Inflammatory macrophage (primary cell): ENCODE measurements around the gene GAR1.
A peak's percentile ranks its signal among the peaks of the same experiment; 100 is the strongest.
"Not testable (repeated sequence)": the region's sequence is repeated elsewhere in the genome, so short reads cannot be mapped to it uniquely, and the experiment has no call there.

Source experiments
- DNase-seq, 2 donors: peaks; one replicate each; pipeline ENCODE4 v3.0.0-alpha.2; 2020 to 2022
- total RNA-seq, 18 experiments: gene quantifications; one replicate each; lab custom pipeline; 2026; ENCODE audit warnings: mixed read lengths in 6 of 18, inconsistent platforms in 2 of 18; lab: John Stamatoyannopoulos, UW

Gene GAR1
- 1.2 to 4.8 (median 3.5) reads per million in 18 experiments for total RNA-seq

- peak; percentile 93 to 96 for DNase-seq
Measured at GRCh38 chr4:109815151-109816081, at the start of gene GAR1. TSS of gene GAR1 (plus strand) at chr4:109815762. CDS start at chr4:109816165, 403 bp downstream.

GRCh38 chr4:109782092-109782491 is 33.5 kb upstream of the GAR1 start:
- DNase-seq, result not testable (repeated sequence)

GRCh38 chr4:109786846-109787245 is 28.7 kb upstream of the GAR1 start:
- no peak for DNase-seq

- DNase-seq, result no peak
Measured at GRCh38 chr4:109787807-109788206, 27.8 kb upstream of the GAR1 start.

- no peak for DNase-seq
Measured at GRCh38 chr4:109795059-109795458, 20.5 kb upstream of the GAR1 start.

GRCh38 chr4:109798866-109799265 is 16.7 kb upstream of the GAR1 start:
- DNase-seq, result no peak

GRCh38 chr4:109801099-109801789 is 14.3 kb upstream of the GAR1 start:
- no peak for DNase-seq

GRCh38 chr4:109801895-109802319 is 13.7 kb upstream of the GAR1 start, which contains the start of gene CFI:
TSS of gene CFI (minus strand) at chr4:109801999. CDS start at chr4:109801971, 28 bp downstream.
- no peak for DNase-seq

GRCh38 chr4:109803924-109804571 is 11.5 kb upstream of the GAR1 start:
- peak; percentile 24 to 26 for DNase-seq

- no peak for DNase-seq
Measured at GRCh38 chr4:109809655-109810054, 5.9 kb upstream of the GAR1 start.

GRCh38 chr4:109810552-109811387 is 4.8 kb upstream of the GAR1 start:
- no peak for DNase-seq

- no peak for DNase-seq
Measured at GRCh38 chr4:109811707-109812106, 3.9 kb upstream of the GAR1 start.

- no peak for DNase-seq
Measured at GRCh38 chr4:109816082-109816442, 500 bp downstream of the GAR1 start.

GRCh38 chr4:109816894-109817293 is 1.3 kb downstream of the GAR1 start:
- DNase-seq, result no peak

GRCh38 chr4:109818268-109818667 is 2.7 kb downstream of the GAR1 start:
- no peak for DNase-seq

- no peak for DNase-seq
Measured at GRCh38 chr4:109820563-109820962, 5.0 kb downstream of the GAR1 start.

GRCh38 chr4:109821185-109821584 is 5.6 kb downstream of the GAR1 start:
- no peak for DNase-seq

GRCh38 chr4:109826719-109827118 is 11.2 kb downstream of the GAR1 start:
- peak; percentile 6 to 51 for DNase-seq

- no peak for DNase-seq
Measured at GRCh38 chr4:109827672-109828071, 12.1 kb downstream of the GAR1 start, which contains the start of gene RRH. TSS of gene RRH (plus strand) at chr4:109827972. CDS start at chr4:109828028, 56 bp downstream.

- DNase-seq, result no peak
Measured at GRCh38 chr4:109833756-109834155, 18.2 kb downstream of the GAR1 start.

GRCh38 chr4:109836985-109837384 is 21.4 kb downstream of the GAR1 start:
- DNase-seq, result no peak
